GM12878 (cell line): ENCODE results near the gene ZNF653. TPM values are rescaled to one million over a fixed set of nuclear protein-coding genes. Genes with fewer than 3 reads are reported as not detected.
A peak's percentile ranks its signal among the peaks of the same experiment; 100 is the strongest.

Source experiments
- ATF2 ChIP-seq: IDR thresholded peaks from 2 replicates; pipeline ENCODE4 v1.6.1; 2012; ENCODE audit warnings: low read length, inconsistent platforms
- CEBPZ ChIP-seq: fragments of 150-350 bp; IDR thresholded peaks from 2 replicates; pipeline ENCODE4 v1.6.1; 2016; ENCODE audit warnings: low read depth, low read length
- CREB1 ChIP-seq: IDR thresholded peaks from 2 replicates; pipeline ENCODE4 v1.6.1; 2012; ENCODE audit warnings: low read depth, mild to moderate bottlenecking, inconsistent platforms
- EGR1 ChIP-seq, 2 experiments: IDR thresholded peaks; 1 replicate in 1 of 2; 2 replicates in 1 of 2; pipeline ENCODE4 v1.6.1; 2011 to 2012; ENCODE audit warnings: low read depth in 2 of 2, low read length in 2 of 2, borderline replicate concordance in 1 of 2, mild to moderate bottlenecking in 1 of 2, moderate library complexity in 1 of 2
- EP300 ChIP-seq, 2 experiments: fragments of 150-350 bp in 1 of 2; IDR thresholded peaks; 2 replicates each; pipeline ENCODE4 v1.6.1; 2011 to 2012; ENCODE audit warnings: low read depth in 2 of 2, low read length in 2 of 2, borderline replicate concordance in 1 of 2, improper control_type of control experiment in 1 of 2, inconsistent platforms in 1 of 2; ENCODE audit not compliant: control insufficient read depth in 1 of 2
- FOXK2 ChIP-seq: fragments of 450-650 bp; IDR thresholded peaks from 2 replicates; pipeline ENCODE4 v1.6.1; 2017; ENCODE audit warnings: mild to moderate bottlenecking, moderate library complexity
- HCFC1 ChIP-seq: fragments of 150-350 bp; IDR thresholded peaks from 2 replicates; pipeline ENCODE4 v1.6.1; 2014; ENCODE audit warnings: low read length
- HSF1 ChIP-seq: fragments of 150-350 bp; IDR thresholded peaks from 2 replicates; pipeline ENCODE4 v1.6.1; 2014; ENCODE audit warnings: mild to moderate bottlenecking, low read depth, low read length
- IRF5 ChIP-seq: fragments of 450-650 bp; IDR thresholded peaks from 2 replicates; pipeline ENCODE4 v1.6.1; 2017; ENCODE audit warnings: borderline replicate concordance
- JUNB ChIP-seq: IDR thresholded peaks from 2 replicates; pipeline ENCODE4 v1.6.1; 2016; ENCODE audit warnings: antibody characterized with exemption, mild to moderate bottlenecking
- LARP7 ChIP-seq: fragments of 450-650 bp; IDR thresholded peaks from 2 replicates; pipeline ENCODE4 v1.6.1; 2017; ENCODE audit warnings: mild to moderate bottlenecking
- PML ChIP-seq: IDR thresholded peaks from 2 replicates; pipeline ENCODE4 v1.6.1; 2012; ENCODE audit warnings: low read length, inconsistent platforms
- POU2F2 ChIP-seq: IDR thresholded peaks from 3 replicates; pipeline ENCODE4 v1.6.1; 2011; ENCODE audit warnings: low read depth, mild to moderate bottlenecking, low read length, borderline replicate concordance
- RAD21 ChIP-seq: IDR thresholded peaks from 2 replicates; pipeline ENCODE4 v1.6.1; 2011; ENCODE audit warnings: mild to moderate bottlenecking, low read depth, low read length, moderate library complexity; ENCODE audit not compliant: insufficient read depth
- RAD51 ChIP-seq: fragments of 450-650 bp; IDR thresholded peaks from 2 replicates; pipeline ENCODE4 v1.6.1; 2016; ENCODE audit warnings: moderate library complexity, mild to moderate bottlenecking, inconsistent platforms
- RBBP5 ChIP-seq: fragments of 200-600 bp; sonication (generic); conservative IDR thresholded peaks from 2 replicates; pipeline ENCODE4 v1.6.1; 2016
- RELA ChIP-seq: fragments of 450-650 bp; IDR thresholded peaks from 2 replicates; pipeline ENCODE4 v1.8.0; 2014; ENCODE audit warnings: borderline replicate concordance; ENCODE audit not compliant: partially characterized antibody
- SIX5 ChIP-seq: IDR thresholded peaks from 2 replicates; pipeline ENCODE4 v1.6.1; 2011; ENCODE audit warnings: mild to moderate bottlenecking, low read depth, low read length, moderate library complexity; ENCODE audit not compliant: severe bottlenecking
- STAT3 ChIP-seq: IDR thresholded peaks from 2 replicates; pipeline ENCODE4 v1.6.1; 2011; ENCODE audit warnings: low read depth, low read length, improper control_type of control experiment
- WRNIP1 ChIP-seq: IDR thresholded peaks from 2 replicates; pipeline ENCODE4 v1.6.1; 2011; ENCODE audit warnings: low read depth, low read length, improper control_type of control experiment, borderline replicate concordance
- ZNF274 ChIP-seq: IDR thresholded peaks from one replicate; pipeline ENCODE4 v1.8.0; 2011; ENCODE audit not compliant: insufficient read length, insufficient read depth
- polyA plus RNA-seq, 11 experiments: library from polyadenylated mRNA; depleted of rRNA in 4 of 11; unstranded in 6 of 11; stranded (reverse) in 5 of 11; fragments of >200 nt; fragmentation: Nextera tagmentation in 4 of 11; fragmentation: Illumina TruSeq in 1 of 11; extraction: Ambion mirVana in 4 of 11; extraction: Trizol in 1 of 11; gene quantifications; 1 replicate in 1 of 11; 2 replicates in 10 of 11; pipeline versions ENCODE4 v1.2.1 to v1.2.3, GENCODE V29; 2011 to 2016; ENCODE audit warnings: inconsistent platforms in 2 of 11, missing spikeins in 2 of 11, low read depth in 1 of 11
- total RNA-seq, 4 experiments: library from RNA; depleted of rRNA in 3 of 4; stranded (reverse); fragments of >200 nt in 3 of 4; fragmentation: Illumina TruSeq in 1 of 4; extraction: Trizol in 1 of 4; gene quantifications; 2 replicates each; pipeline versions ENCODE4 v1.2.1 to v1.2.3, GENCODE V29; 2013 to 2021

ZNF653 gene
- total and polyA plus RNA-seq, 10 of the 15 experiments (the other 5 are each of a cell fraction or from before 2014, with no cell fraction given) = 2.2 to 13.2 (median 6.7) TPM; not detected in 2

- TF ChIP-seq HSF1 (no peak), RELA (no peak), WRNIP1 (0 out of 2 replicates have a peak, but pooled peaks have one; percentile 5), RAD21 (peak; percentile 36; the same call in 1 of the 2 replicates), LARP7 (peak; percentile 65; the same call in 1 of the 2 replicates), FOXK2 (no peak), ZNF274 (no peak), HCFC1 (peak; percentile 40; the same call in 1 of the 2 replicates), CREB1 (peak; percentile 91), ATF2 (0 out of 2 replicates have a peak, but pooled peaks have one; percentile 37), RBBP5 (no peak), EP300 (IDR thresholded peaks at IDR 0.05; ENCODE audit: borderline replicate concordance in 1 of 2, control insufficient read depth in 1 of 2, low read depth in 2 of 2, low read length in 2 of 2) (no peak), EGR1 (IDR thresholded peaks at IDR 0.05; ENCODE audit: borderline replicate concordance in 1 of 2, low read depth in 2 of 2, low read length in 2 of 2) (peak in 1 of 2 experiments; percentile 88; a peak in 2 of 3 replicates), PML (no peak), RAD51 (no peak), SIX5 (no peak), IRF5 (no peak), JUNB (no peak), POU2F2 (no peak), CEBPZ (no peak), STAT3 (no peak)
Observed at GRCh38 chr19:11535792-11536595, 30.4 kb upstream of the ZNF653 start (continued).
